Hepatocyte (in vitro differentiated cells): Measurements from ENCODE around the gene SASS6. TPM values are rescaled to one million over a fixed set of nuclear protein-coding genes. Genes with fewer than 3 reads are reported as not detected.

Experiments used
- DNase-seq: peaks from one replicate; pipeline ENCODE4 v3.0.0-alpha.2; 2016; ENCODE audit warnings: low spot score
- H2AFZ ChIP-seq: fragments of 200-600 bp; sonication (generic); 2 replicates; pipeline ENCODE4 v1.6.0; 2016; ENCODE audit warnings: antibody characterized with exemption, mild to moderate bottlenecking
- H3K27ac ChIP-seq: fragments of 200-600 bp; sonication (generic); 2 replicates; pipeline ENCODE4 v1.5.1; 2016; ENCODE audit warnings: mild to moderate bottlenecking
- H3K27me3 ChIP-seq: fragments of 200-600 bp; sonication (generic); 2 replicates; pipeline ENCODE4 v1.6.1; 2016
- H3K36me3 ChIP-seq: fragments of 200-600 bp; sonication (generic); replicated peaks from 2 replicates; pipeline ENCODE4 v1.5.1; 2016; ENCODE audit warnings: low read depth; ENCODE audit not compliant: insufficient read depth
- H3K4me1 ChIP-seq: fragments of 200-600 bp; sonication (generic); 2 replicates; pipeline ENCODE4 v1.5.1; 2016; ENCODE audit warnings: mild to moderate bottlenecking, moderate library complexity; ENCODE audit not compliant: insufficient read depth
- H3K4me2 ChIP-seq: fragments of 200-600 bp; sonication (generic); 2 replicates; pipeline ENCODE4 v1.6.0; 2016
- H3K4me3 ChIP-seq: fragments of 200-600 bp; sonication (generic); 2 replicates; pipeline ENCODE4 v1.5.1; 2016; ENCODE audit warnings: mild to moderate bottlenecking
- H3K79me2 ChIP-seq: fragments of 200-600 bp; sonication (generic); 2 replicates; pipeline ENCODE4 v1.6.0; 2017; ENCODE audit warnings: mild to moderate bottlenecking
- H3K9me2 ChIP-seq: fragments of 200-600 bp; sonication (generic); replicated peaks from 2 replicates; pipeline ENCODE4 v1.6.0; 2017; ENCODE audit warnings: mild to moderate bottlenecking; ENCODE audit not compliant: insufficient read depth
- H3K9me3 ChIP-seq: fragments of 200-600 bp; sonication (generic); 2 replicates; pipeline ENCODE4 v1.5.1; 2016; ENCODE audit warnings: low read depth, mild to moderate bottlenecking
- H4K20me1 ChIP-seq: fragments of 200-600 bp; sonication (generic); 2 replicates; pipeline ENCODE4 v1.6.0; 2016; ENCODE audit warnings: mild to moderate bottlenecking; ENCODE audit not compliant: insufficient read depth, poor library complexity, severe bottlenecking
- CTCF ChIP-seq: fragments of 200-600 bp; sonication (generic); IDR thresholded peaks from 2 replicates; pipeline ENCODE4 v1.5.1; 2016; ENCODE audit warnings: antibody characterized with exemption, mild to moderate bottlenecking; ENCODE audit not compliant: poor library complexity
- EZH2 ChIP-seq: fragments of 200-600 bp; sonication (generic); IDR thresholded peaks from 2 replicates; pipeline ENCODE4 v1.6.1; 2016; ENCODE audit warnings: antibody characterized with exemption, mild to moderate bottlenecking, borderline replicate concordance
- EZH2phosphoT487 ChIP-seq: fragments of 200-600 bp; sonication (generic); IDR thresholded peaks from one replicate; pipeline ENCODE4 v1.6.1; 2018; ENCODE audit warnings: antibody characterized with exemption, mild to moderate bottlenecking, low read depth, moderate library complexity; ENCODE audit not compliant: unreplicated experiment, severe bottlenecking
- WGBS: methylation state at CpG from one replicate; pipeline ENCODE4 v1.1.6; 2016; ENCODE audit warnings: low lambda C conversion rate; ENCODE audit errors: missing lambda C conversion rate; 5-methylcytosine and 5-hydroxymethylcytosine counted together
- polyA plus RNA-seq: library from polyadenylated mRNA; unstranded; fragments of >200 nt; fragmentation: Nextera tagmentation; extraction: Ambion mirVana; gene quantifications from 2 replicates; pipeline ENCODE4 v1.2.1, GENCODE V29; 2016
- total RNA-seq: library from RNA; depleted of rRNA; stranded (reverse); fragments of >200 nt; gene quantifications from 2 replicates; pipeline ENCODE4 v1.2.3, GENCODE V29; 2014

SASS6 gene
- total and polyA plus RNA-seq, 2 experiments from 2014 or later = 1.9 to 4.5 TPM

- H3K79me2 ChIP-seq = peaks cover 41% of the 10 kb centered on the region
- TF ChIP-seq CTCF (no peak), EZH2phosphoT487 (no peak), EZH2 (no peak)
- H3K36me3 ChIP-seq = no peaks in the 10 kb centered on the region
- no peak for DNase-seq
- H3K4me1 ChIP-seq = no peaks in the 10 kb centered on the region
- H3K4me2 ChIP-seq = no peak overlapping the region
- no peaks in the 10 kb centered on the region for H3K9me2 ChIP-seq
- no peak overlapping the region for H3K27ac ChIP-seq
- 90% methylated on average over 1 of the region's 1 CpG for WGBS
- H3K27me3 ChIP-seq = no peaks in the 10 kb centered on the region
- H3K9me3 ChIP-seq = no peaks in the 10 kb centered on the region
- H3K4me3 ChIP-seq = no peak overlapping the region
- no peaks in the 10 kb centered on the region for H4K20me1 ChIP-seq
- H2AFZ ChIP-seq = no peak overlapping the region
Observed at GRCh38 chr1:100127226-100127625, 5.5 kb downstream of the SASS6 start.

GRCh38 chr1:100122177-100122576, 10.6 kb downstream of the SASS6 start:
- DNase-seq = no peak
- H3K9me3 ChIP-seq = no peaks in the 10 kb centered on the region
- 69% methylated on average over 1 of the region's 1 CpG for WGBS
- no peaks in the 10 kb centered on the region for H3K27me3 ChIP-seq
- H4K20me1 ChIP-seq = no peaks in the 10 kb centered on the region
- no peak for TF ChIP-seq CTCF
- peaks cover 8% of the 10 kb centered on the region for H3K79me2 ChIP-seq
- H3K4me2 ChIP-seq = no peak overlapping the region
- H3K4me1 ChIP-seq = no peaks in the 10 kb centered on the region
- H2AFZ ChIP-seq = no peak overlapping the region
- no peak overlapping the region for H3K4me3 ChIP-seq
- no peak overlapping the region for H3K27ac ChIP-seq
- no peaks in the 10 kb centered on the region for H3K9me2 ChIP-seq
- no peaks in the 10 kb centered on the region for H3K36me3 ChIP-seq

- Histone ChIP-seq H4K20me1 (no peaks in the 10 kb centered on the region), H3K9me3 (no peaks in the 10 kb centered on the region), H3K27ac (no peak overlapping the region), H3K36me3 (no peaks in the 10 kb centered on the region), H3K9me2 (no peaks in the 10 kb centered on the region), H3K79me2 (no peaks in the 10 kb centered on the region), H3K4me3 (no peak overlapping the region), H3K4me1 (no peaks in the 10 kb centered on the region), H2AFZ (no peak overlapping the region), H3K27me3 (no peaks in the 10 kb centered on the region), H3K4me2 (no peak overlapping the region)
- 98% methylated on average over 4 of the region's 4 CpGs for WGBS
- DNase-seq = no peak
- TF ChIP-seq EZH2 (no peak), EZH2phosphoT487 (no peak), CTCF (no peak)
Observed at GRCh38 chr1:100115524-100115923, 17.2 kb downstream of the SASS6 start.

GRCh38 chr1:100109554-100110066, 23.1 kb downstream of the SASS6 start:
- Histone ChIP-seq H3K9me2 (no peaks in the 10 kb centered on the region), H3K36me3 (no peaks in the 10 kb centered on the region), H2AFZ (no peak overlapping the region), H3K27me3 (no peaks in the 10 kb centered on the region), H3K27ac (no peak overlapping the region), H3K4me1 (no peaks in the 10 kb centered on the region), H3K4me3 (no peak overlapping the region), H4K20me1 (no peaks in the 10 kb centered on the region), H3K4me2 (no peak overlapping the region), H3K9me3 (no peaks in the 10 kb centered on the region), H3K79me2 (no peaks in the 10 kb centered on the region)
- DNase-seq = no peak
- TF ChIP-seq CTCF (no peak), EZH2 (no peak), EZH2phosphoT487 (no peak)
